Gastrocnemius medialis (tissue), 4 donors: Measurements from ENCODE around the gene FAM177A1. TPM values are rescaled to one million over a fixed set of nuclear protein-coding genes. Genes with fewer than 3 reads are reported as not detected.

Source experiments
- ATAC-seq, 2 donors: fragments of 150-250 bp; one replicate each; pipeline ENCODE4 v1.9.1; 2016
- DNase-seq, 2 donors: peaks; one replicate each; pipeline ENCODE4 v3.0.0-alpha.2; 2019
- H3K27ac ChIP-seq, 4 donors: fragments of 200-600 bp; sonication (generic); 1 replicate in 1 of 4; 2 replicates in 3 of 4; pipeline ENCODE4 v1.5.1; 2016 to 2018; ENCODE audit warnings: mild to moderate bottlenecking in 2 of 4, moderate library complexity in 1 of 4
- H3K27me3 ChIP-seq, 3 donors: fragments of 200-600 bp; sonication (generic) in 2 of 3; 1 replicate in 1 of 3; 2 replicates in 2 of 3; pipeline versions ENCODE4 v1.5.1 to v1.6.0; 2016 to 2019; ENCODE audit warnings: mild to moderate bottlenecking in 1 of 3, moderate library complexity in 1 of 3
- H3K36me3 ChIP-seq, 2 donors: fragments of 200-600 bp; sonication (generic) in 1 of 2; one replicate each; pipeline ENCODE4 v1.5.1; 2017 to 2018
- H3K4me1 ChIP-seq, 2 donors: fragments of 200-600 bp; sonication (generic) in 1 of 2; one replicate each; pipeline ENCODE4 v1.5.1; 2016 to 2017; ENCODE audit warnings: mild to moderate bottlenecking in 2 of 2
- H3K4me3 ChIP-seq, 4 donors: fragments of 200-600 bp; sonication (generic) in 3 of 4; 1 replicate in 1 of 4; 2 replicates in 3 of 4; pipeline ENCODE4 v1.5.1; 2016 to 2019; ENCODE audit warnings: mild to moderate bottlenecking in 2 of 4
- H3K9me3 ChIP-seq, 3 donors: fragments of 200-600 bp; sonication (generic) in 2 of 3; 1 replicate in 1 of 3; 2 replicates in 2 of 3; pipeline ENCODE4 v1.5.1; 2016 to 2019
- POLR2A ChIP-seq, 2 donors: fragments of 450-650 bp; IDR thresholded peaks; one replicate each; pipeline ENCODE4 v1.6.1; 2017; ENCODE audit warnings: antibody characterized with exemption in 2 of 2, mild to moderate bottlenecking in 2 of 2, moderate library complexity in 2 of 2
- in situ Hi-C, 4 donors: fragments of 200-750 bp; cut with MboI; loops; one replicate each; pipeline versions ENCODE4 v1.15.0 to v1.8.0; 2017; ENCODE audit warnings: low sequenced_read_pairs in 4 of 4
- intact Hi-C: fragments of 100-400 bp; cut with DNase I; formaldehyde crosslinking; loops from one replicate; pipeline ENCODE4 v1.15.1; 2023; ENCODE audit warnings: low total_unique reads
- total RNA-seq, 4 donors: library from RNA; depleted of rRNA; stranded (reverse); fragments of >200 nt; gene quantifications; one replicate each; pipeline versions ENCODE4 v1.1.0 to v1.2.3, GENCODE V29; 2016
- TF ChIP-seq, protein P1 (sequence below), 5 experiments: fragments of 450-650 bp in 3 of 5; fragments of 200-600 bp in 2 of 5; sonication (generic) in 2 of 5; IDR thresholded peaks in 4 of 5; conservative IDR thresholded peaks in 1 of 5; 1 replicate in 4 of 5; 2 replicates in 1 of 5; pipeline ENCODE4 v1.5.1; 2016 to 2019; ENCODE audit warnings: antibody characterized with exemption in 5 of 5, mild to moderate bottlenecking in 3 of 5, moderate library complexity in 3 of 5

Gene FAM177A1
- total RNA-seq, 4 donors from 2014 or later = 13.5 to 35.8 (median 21.8) TPM

GRCh38 chr14:35107866-35108265 lies 61.8 kb downstream of the FAM177A1 start:
- Histone ChIP-seq H3K27me3 (no peaks in the 10 kb centered on the region), H3K4me3 (no peak overlapping the region), H3K36me3 (peaks cover 9 to 91% of the 10 kb centered on the region in 2 donors), H3K27ac (no peak overlapping the region), H3K9me3 (no peaks in the 10 kb centered on the region), H3K4me1 (no peaks in the 10 kb centered on the region)
- intact Hi-C loops (no loop called here), in situ Hi-C loops (no loop called here)
- TF ChIP-seq POLR2A (IDR thresholded peaks at IDR 0.05) = no peak
- TF ChIP-seq, protein P1, sequence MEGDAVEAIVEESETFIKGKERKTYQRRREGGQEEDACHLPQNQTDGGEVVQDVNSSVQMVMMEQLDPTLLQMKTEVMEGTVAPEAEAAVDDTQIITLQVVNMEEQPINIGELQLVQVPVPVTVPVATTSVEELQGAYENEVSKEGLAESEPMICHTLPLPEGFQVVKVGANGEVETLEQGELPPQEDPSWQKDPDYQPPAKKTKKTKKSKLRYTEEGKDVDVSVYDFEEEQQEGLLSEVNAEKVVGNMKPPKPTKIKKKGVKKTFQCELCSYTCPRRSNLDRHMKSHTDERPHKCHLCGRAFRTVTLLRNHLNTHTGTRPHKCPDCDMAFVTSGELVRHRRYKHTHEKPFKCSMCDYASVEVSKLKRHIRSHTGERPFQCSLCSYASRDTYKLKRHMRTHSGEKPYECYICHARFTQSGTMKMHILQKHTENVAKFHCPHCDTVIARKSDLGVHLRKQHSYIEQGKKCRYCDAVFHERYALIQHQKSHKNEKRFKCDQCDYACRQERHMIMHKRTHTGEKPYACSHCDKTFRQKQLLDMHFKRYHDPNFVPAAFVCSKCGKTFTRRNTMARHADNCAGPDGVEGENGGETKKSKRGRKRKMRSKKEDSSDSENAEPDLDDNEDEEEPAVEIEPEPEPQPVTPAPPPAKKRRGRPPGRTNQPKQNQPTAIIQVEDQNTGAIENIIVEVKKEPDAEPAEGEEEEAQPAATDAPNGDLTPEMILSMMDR (IDR thresholded peaks at IDR 0.05 in 4 of 5, conservative IDR thresholded peaks at IDR 0.05 in 1 of 5) = no peak
- DNase-seq (no peak), ATAC-seq (no peak)

DNA sequence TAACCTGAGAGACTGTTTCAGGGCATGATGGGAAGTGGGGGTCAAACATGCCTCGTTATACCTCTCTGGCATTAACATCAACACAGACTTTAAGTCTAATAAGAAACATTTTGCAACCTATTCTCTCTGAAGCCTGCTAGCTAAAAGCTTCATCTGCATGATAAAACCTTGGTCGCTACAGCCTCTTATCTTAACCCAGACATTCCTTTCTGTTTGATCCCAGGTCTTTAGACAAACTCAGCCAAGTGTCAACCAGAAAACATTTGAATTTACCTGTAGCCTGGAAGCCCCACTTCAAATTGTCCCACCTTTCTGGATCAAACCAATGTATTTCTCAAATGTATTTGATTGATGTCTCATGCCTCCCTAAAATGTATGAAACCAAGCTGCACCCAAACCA lies 66.6 kb downstream of the FAM177A1 start:
- H3K27ac ChIP-seq = no peak overlapping the region
- intact Hi-C loops = no loop called here
- ATAC-seq (no peak), DNase-seq (no peak)
- H3K4me1 ChIP-seq = peaks cover 0 to 10% of the 10 kb centered on the region in 2 donors
- TF ChIP-seq, protein P1 (IDR thresholded peaks at IDR 0.05 in 4 of 5, conservative IDR thresholded peaks at IDR 0.05 in 1 of 5) = no peak
- no peak for TF ChIP-seq POLR2A (IDR thresholded peaks at IDR 0.05)
- in situ Hi-C loops = no loop called here
- no peaks in the 10 kb centered on the region for H3K9me3 ChIP-seq
- H3K27me3 ChIP-seq = no peaks in the 10 kb centered on the region
- H3K36me3 ChIP-seq = peaks cover 6 to 77% of the 10 kb centered on the region in 2 donors
- no peak overlapping the region for H3K4me3 ChIP-seq

DNA sequence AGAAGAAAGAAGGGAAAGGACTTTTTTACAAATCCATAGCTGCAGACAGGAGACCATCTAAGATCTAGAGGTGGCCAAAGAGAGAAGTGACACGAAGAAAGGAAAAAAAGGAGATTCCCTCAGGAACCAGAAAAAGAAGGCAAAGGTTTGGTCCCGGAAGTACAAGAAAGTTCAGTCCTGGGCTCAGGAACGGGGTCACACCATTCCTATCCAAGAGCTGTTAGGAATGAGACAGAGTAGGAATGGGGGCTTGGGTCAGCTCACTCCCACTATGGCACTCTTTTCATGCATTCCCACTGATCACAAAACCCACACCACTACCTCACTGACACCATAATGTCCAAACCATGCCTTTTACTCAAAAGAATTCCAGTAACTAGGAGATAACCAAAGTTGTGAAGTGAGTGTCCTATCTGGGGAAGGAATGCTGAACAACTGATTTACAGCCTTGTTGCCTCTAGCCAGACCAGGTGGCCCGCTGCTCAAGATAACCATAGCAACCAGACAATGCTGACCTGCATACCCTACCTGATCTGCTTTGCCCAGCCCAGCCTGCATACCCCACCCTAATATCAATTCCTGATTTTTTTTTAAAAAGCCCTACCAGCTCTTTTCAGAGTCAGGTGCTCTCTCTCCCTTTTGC lies 67.4 kb downstream of the FAM177A1 start:
- H3K27ac ChIP-seq = no peak overlapping the region
- H3K4me1 ChIP-seq = peaks cover 0 to 10% of the 10 kb centered on the region in 2 donors
- intact Hi-C loops = no loop called here
- DNase-seq (no peak), ATAC-seq (no peak)
- H3K36me3 ChIP-seq = peaks cover 6 to 69% of the 10 kb centered on the region in 2 donors
- in situ Hi-C loops = no loop called here
- H3K9me3 ChIP-seq = no peaks in the 10 kb centered on the region
- H3K27me3 ChIP-seq = no peaks in the 10 kb centered on the region
- H3K4me3 ChIP-seq = no peak overlapping the region
- TF ChIP-seq POLR2A (IDR thresholded peaks at IDR 0.05) = no peak
- TF ChIP-seq, protein P1 (IDR thresholded peaks at IDR 0.05 in 4 of 5, conservative IDR thresholded peaks at IDR 0.05 in 1 of 5) = no peak

DNA sequence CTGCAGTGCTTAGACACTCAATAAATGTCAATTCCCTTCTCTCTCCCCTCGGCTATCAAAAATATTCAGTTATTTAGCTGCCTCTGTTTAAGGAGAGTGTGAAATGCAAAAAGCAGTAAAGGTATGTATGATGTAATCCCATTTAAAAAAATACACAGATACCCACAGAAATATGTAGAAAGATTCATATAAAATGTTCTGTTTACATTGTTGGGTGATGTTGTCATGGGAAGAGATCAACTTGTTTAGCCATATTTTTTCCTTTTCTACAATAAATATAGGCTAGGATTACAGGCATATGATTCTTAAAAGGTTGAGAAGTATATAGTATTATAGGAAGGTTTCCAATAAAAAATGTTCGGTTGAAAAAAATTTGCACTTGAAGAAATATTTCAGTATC lies 68.0 kb downstream of the FAM177A1 start:
- in situ Hi-C loops = no loop called here
- ATAC-seq (no peak), DNase-seq (no peak)
- Histone ChIP-seq H3K36me3 (peaks cover 6 to 64% of the 10 kb centered on the region in 2 donors), H3K9me3 (no peaks in the 10 kb centered on the region), H3K27me3 (no peaks in the 10 kb centered on the region), H3K4me1 (peaks cover 0 to 10% of the 10 kb centered on the region in 2 donors), H3K27ac (no peak overlapping the region), H3K4me3 (no peak overlapping the region)
- no peak for TF ChIP-seq POLR2A (IDR thresholded peaks at IDR 0.05)
- TF ChIP-seq, protein P1 (IDR thresholded peaks at IDR 0.05 in 4 of 5, conservative IDR thresholded peaks at IDR 0.05 in 1 of 5) = no peak
- intact Hi-C loops = no loop called here

GRCh38 chr14:35116242-35116641 lies 70.2 kb downstream of the FAM177A1 start:
- H3K4me1 ChIP-seq = peaks cover 7 to 16% of the 10 kb centered on the region in 2 donors
- ATAC-seq = no peak

More at GRCh38 chr14:35116242-35116641, 70.2 kb downstream of the FAM177A1 start:
- Histone ChIP-seq H3K27ac (no peak overlapping the region), H3K9me3 (no peaks in the 10 kb centered on the region), H3K36me3 (peaks cover 0 to 42% of the 10 kb centered on the region in 2 donors), H3K27me3 (no peaks in the 10 kb centered on the region), H3K4me3 (no peak overlapping the region)
- intact Hi-C loops = no loop called here
- in situ Hi-C loops = no loop called here
- DNase-seq = no peak
- TF ChIP-seq, protein P1 (IDR thresholded peaks at IDR 0.05 in 4 of 5, conservative IDR thresholded peaks at IDR 0.05 in 1 of 5) = no peak
- no peak for TF ChIP-seq POLR2A (IDR thresholded peaks at IDR 0.05)
